SU-DHL-6 (cell line): ENCODE measurements around the gene ZNF740.
A peak's percentile ranks its signal among the peaks of the same experiment; 100 is the strongest.

Experiments
- H2AFZ ChIP-seq: fragments of 200-600 bp; sonication (generic); 2 replicates; pipeline ENCODE4 v1.6.1; 2014; ENCODE audit warnings: low read depth, mild to moderate bottlenecking, moderate library complexity, mixed read lengths, antibody characterized with exemption, low read length; ENCODE audit not compliant: severe bottlenecking
- H3F3A ChIP-seq: fragments of 200-600 bp; shearing (Covaris generic); 2 replicates; pipeline ENCODE4 v1.6.0; 2016; ENCODE audit warnings: antibody characterized with exemption, mild to moderate bottlenecking; ENCODE audit not compliant: insufficient read depth
- H3K27ac ChIP-seq: fragments of 200-600 bp; sonication (generic); 2 replicates; pipeline ENCODE4 v1.5.1; 2016; ENCODE audit warnings: low read depth, mild to moderate bottlenecking, low read length, moderate library complexity, mixed read lengths
- H3K27me3 ChIP-seq: fragments of 200-600 bp; sonication (generic), shearing (Covaris generic); 2 replicates; pipeline ENCODE4 v1.6.0; 2014; ENCODE audit warnings: mild to moderate bottlenecking, low read length
- H3K36me3 ChIP-seq: fragments of 200-600 bp; sonication (generic); 2 replicates; pipeline ENCODE4 v1.6.1; 2014; ENCODE audit warnings: mild to moderate bottlenecking, low read length, mixed read lengths
- H3K4me2 ChIP-seq: fragments of 300-600, 200-600 bp; shearing (Covaris generic), sonication (generic); 2 replicates; pipeline ENCODE4 v1.6.0; 2014; ENCODE audit warnings: low read length, low read depth, mild to moderate bottlenecking; ENCODE audit not compliant: poor library complexity, severe bottlenecking
- H3K4me3 ChIP-seq: fragments of 200-600 bp; sonication (generic); 2 replicates; pipeline ENCODE4 v1.5.1; 2014; ENCODE audit warnings: antibody characterized with exemption, low read length, mild to moderate bottlenecking, mixed read lengths; ENCODE audit not compliant: insufficient read depth, poor library complexity, severe bottlenecking
- H3K79me2 ChIP-seq: fragments of 200-600 bp; sonication (generic); 2 replicates; pipeline ENCODE4 v1.6.1; 2014; ENCODE audit warnings: mild to moderate bottlenecking, low read length, moderate library complexity; ENCODE audit not compliant: insufficient read depth
- H3K9ac ChIP-seq: fragments of 200-600 bp; sonication (generic); 2 replicates; pipeline ENCODE4 v1.7.0; 2014; ENCODE audit warnings: mild to moderate bottlenecking, low read length
- H3K9me2 ChIP-seq: fragments of 200-600 bp; sonication (generic); replicated peaks from 2 replicates; pipeline ENCODE4 v1.6.1; 2014; ENCODE audit warnings: low read length; ENCODE audit not compliant: insufficient read depth
- H3K9me3 ChIP-seq: fragments of 200-600 bp; sonication (generic); 2 replicates; pipeline ENCODE4 v1.6.1; 2014; ENCODE audit warnings: low read length, mixed read lengths; ENCODE audit not compliant: insufficient read depth
- H4K20me1 ChIP-seq: fragments of 200-600 bp; sonication (generic); 2 replicates; pipeline ENCODE4 v1.6.1; 2014; ENCODE audit warnings: low read depth, mild to moderate bottlenecking, antibody characterized with exemption, low read length, moderate library complexity, mixed read lengths
- EZH2phosphoT487 ChIP-seq: fragments of 200-600 bp; sonication (generic), shearing (Covaris generic); conservative IDR thresholded peaks from 2 replicates; pipeline ENCODE4 v1.6.1; 2018; ENCODE audit warnings: mild to moderate bottlenecking, antibody characterized with exemption, low read length, moderate library complexity, mixed read lengths
- TF ChIP-seq, protein P1 (sequence below): fragments of 200-600 bp; sonication (generic); IDR thresholded peaks from one replicate; pipeline ENCODE4 v1.5.1; 2017; ENCODE audit warnings: antibody characterized with exemption, mild to moderate bottlenecking, low read length, moderate library complexity; ENCODE audit not compliant: insufficient read depth, poor library complexity, severe bottlenecking

The ZNF740 gene

DNA sequence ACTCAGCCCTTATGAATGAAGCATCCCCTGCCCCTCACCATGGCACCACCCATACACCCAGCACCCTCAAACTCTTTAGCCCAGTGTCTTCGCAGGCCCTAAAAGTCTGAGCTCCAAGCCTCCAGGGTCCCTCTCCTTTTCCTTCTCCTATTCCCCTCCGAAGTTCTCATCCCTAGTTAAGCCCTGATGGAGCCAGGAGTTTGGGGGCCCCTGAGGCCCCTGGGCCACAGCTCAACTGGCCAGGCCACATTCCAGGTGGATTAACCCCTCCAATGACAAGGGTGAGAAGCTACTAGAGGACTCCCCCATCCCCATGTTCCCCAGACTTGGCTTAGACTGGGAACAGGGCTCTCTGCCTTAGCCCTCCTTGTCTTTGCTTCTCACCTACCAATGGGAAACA lies 48.9 kb downstream of the ZNF740 start:
- H3K36me3 ChIP-seq, result no peaks in the 10 kb centered on the region
- no peaks in the 10 kb centered on the region for H3K9me3 ChIP-seq
- no peaks in the 10 kb centered on the region; the same call in 1 of the 2 replicates for H3K27me3 ChIP-seq
- H3K9ac ChIP-seq, result no peak overlapping the region
- H3K9me2 ChIP-seq, result no peaks in the 10 kb centered on the region
- no peak overlapping the region for H3K4me3 ChIP-seq
- no peaks in the 10 kb centered on the region for H3F3A ChIP-seq
- no peaks in the 10 kb centered on the region for H4K20me1 ChIP-seq
- TF ChIP-seq EZH2phosphoT487, result no peak
- TF ChIP-seq, protein P1, sequence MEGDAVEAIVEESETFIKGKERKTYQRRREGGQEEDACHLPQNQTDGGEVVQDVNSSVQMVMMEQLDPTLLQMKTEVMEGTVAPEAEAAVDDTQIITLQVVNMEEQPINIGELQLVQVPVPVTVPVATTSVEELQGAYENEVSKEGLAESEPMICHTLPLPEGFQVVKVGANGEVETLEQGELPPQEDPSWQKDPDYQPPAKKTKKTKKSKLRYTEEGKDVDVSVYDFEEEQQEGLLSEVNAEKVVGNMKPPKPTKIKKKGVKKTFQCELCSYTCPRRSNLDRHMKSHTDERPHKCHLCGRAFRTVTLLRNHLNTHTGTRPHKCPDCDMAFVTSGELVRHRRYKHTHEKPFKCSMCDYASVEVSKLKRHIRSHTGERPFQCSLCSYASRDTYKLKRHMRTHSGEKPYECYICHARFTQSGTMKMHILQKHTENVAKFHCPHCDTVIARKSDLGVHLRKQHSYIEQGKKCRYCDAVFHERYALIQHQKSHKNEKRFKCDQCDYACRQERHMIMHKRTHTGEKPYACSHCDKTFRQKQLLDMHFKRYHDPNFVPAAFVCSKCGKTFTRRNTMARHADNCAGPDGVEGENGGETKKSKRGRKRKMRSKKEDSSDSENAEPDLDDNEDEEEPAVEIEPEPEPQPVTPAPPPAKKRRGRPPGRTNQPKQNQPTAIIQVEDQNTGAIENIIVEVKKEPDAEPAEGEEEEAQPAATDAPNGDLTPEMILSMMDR, result no peak
- no peak overlapping the region for H3K27ac ChIP-seq
- no peak overlapping the region for H3K4me2 ChIP-seq
- no peaks in the 10 kb centered on the region for H3K79me2 ChIP-seq
- H2AFZ ChIP-seq, result no peak overlapping the region

DNA sequence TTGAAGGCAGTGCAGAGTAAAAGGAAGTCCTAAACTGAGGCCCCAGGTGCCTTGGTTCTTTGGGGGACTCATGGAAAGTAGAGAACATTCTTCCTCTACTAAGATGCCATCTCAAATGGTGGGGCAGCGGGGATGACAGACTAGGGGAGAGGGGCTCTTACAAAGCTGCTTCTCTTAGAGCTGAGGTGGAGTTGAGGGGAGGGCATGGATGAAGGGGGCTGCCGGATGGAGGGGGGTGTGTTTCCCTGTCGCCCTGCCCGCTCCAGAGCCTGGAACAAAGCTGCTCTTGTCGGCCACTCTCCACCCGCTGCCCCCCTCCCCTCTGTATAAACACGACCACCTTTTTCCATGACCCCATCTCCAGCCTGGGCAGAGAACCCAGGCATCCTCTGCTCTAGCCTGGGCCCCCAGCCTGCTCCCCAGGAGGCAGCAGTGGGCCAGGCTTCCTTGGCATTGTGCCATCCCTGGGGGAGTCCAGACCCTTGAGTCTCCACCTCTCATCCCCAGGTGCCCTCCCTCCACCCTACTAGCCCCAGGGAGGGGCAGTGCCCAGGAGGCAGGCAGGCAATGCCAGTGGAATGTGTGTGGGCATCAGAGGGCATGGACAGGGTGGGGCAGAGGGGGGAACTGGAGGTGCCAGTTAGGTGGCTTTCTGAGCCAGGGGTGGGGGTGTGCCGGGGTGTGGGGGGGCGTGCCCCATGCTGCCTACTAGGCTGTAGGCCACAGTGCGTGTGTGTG lies 49.8 kb downstream of the ZNF740 start:
- no peak overlapping the region for H3K4me2 ChIP-seq
- no peaks in the 10 kb centered on the region; the same call in 1 of the 2 replicates for H3K27me3 ChIP-seq
- no peak overlapping the region for H3K4me3 ChIP-seq
- H4K20me1 ChIP-seq, result no peaks in the 10 kb centered on the region
- H3K9ac ChIP-seq, result no peak overlapping the region
- H3K9me3 ChIP-seq, result no peaks in the 10 kb centered on the region
- TF ChIP-seq, protein P1, result no peak
- no peak for TF ChIP-seq EZH2phosphoT487
- H3K79me2 ChIP-seq, result no peaks in the 10 kb centered on the region
- H3K27ac ChIP-seq, result no peak overlapping the region
- H3K9me2 ChIP-seq, result no peaks in the 10 kb centered on the region
- H2AFZ ChIP-seq, result no peak overlapping the region
- no peaks in the 10 kb centered on the region for H3F3A ChIP-seq
- H3K36me3 ChIP-seq, result no peaks in the 10 kb centered on the region

DNA sequence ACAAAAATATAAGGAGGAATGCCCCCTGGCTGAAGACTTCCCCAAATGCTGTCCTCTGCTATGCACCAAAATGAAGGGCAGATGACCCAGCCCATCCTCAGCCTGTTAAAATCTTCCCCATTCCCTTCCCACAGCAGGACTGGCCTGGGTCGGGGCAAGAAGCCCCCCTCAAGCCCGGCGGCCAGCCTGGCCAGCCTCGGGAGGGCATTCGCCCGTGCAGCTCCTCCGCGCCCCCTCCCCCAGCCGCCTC lies 51.1 kb downstream of the ZNF740 start:
- H3K36me3 ChIP-seq, result no peaks in the 10 kb centered on the region
- H3K4me3 ChIP-seq, result peak overlapping the region; percentile 26
- H3K9me3 ChIP-seq, result no peaks in the 10 kb centered on the region
- no peak overlapping the region for H3K27ac ChIP-seq
- no peaks in the 10 kb centered on the region for H3K79me2 ChIP-seq
- TF ChIP-seq, protein P1, result no peak
- H3K9ac ChIP-seq, result no peak overlapping the region
- H3F3A ChIP-seq, result no peaks in the 10 kb centered on the region
- no peaks in the 10 kb centered on the region for H3K9me2 ChIP-seq
- no peak overlapping the region for H2AFZ ChIP-seq
- H3K4me2 ChIP-seq, result peak overlapping the region; percentile 34
- H4K20me1 ChIP-seq, result no peaks in the 10 kb centered on the region
- no peaks in the 10 kb centered on the region; the same call in 1 of the 2 replicates for H3K27me3 ChIP-seq
